Measurements from ENCODE around the gene UFC1. TPM values are rescaled to one million over a fixed set of nuclear protein-coding genes. Genes with fewer than 3 reads are reported as not detected.

UFC1 gene
- polyA plus RNA-seq, 6 donors from 2014 or later, result 119 to 151 (median 133) TPM

DNA sequence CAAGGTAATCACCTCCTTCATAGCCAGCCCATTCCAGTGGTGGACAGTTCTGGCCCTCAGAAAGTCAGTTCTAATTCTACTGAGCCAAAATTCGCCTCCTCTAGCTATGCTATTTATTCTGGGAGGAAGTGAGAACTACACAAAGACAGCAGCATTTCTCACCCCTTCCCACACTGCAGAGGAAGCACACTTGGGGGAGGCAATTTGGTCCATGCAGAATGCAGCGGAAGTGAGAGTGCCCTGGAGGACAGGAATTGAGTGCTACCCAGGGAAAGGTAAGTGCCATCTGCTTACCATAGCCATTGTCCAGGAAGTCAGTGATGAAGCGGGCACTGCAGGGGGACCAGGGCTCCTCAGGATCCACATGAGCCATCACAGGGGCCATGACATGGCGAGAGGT lies 41.4 kb downstream of the UFC1 start:
- Mint-ChIP-seq H3K4me1 (peaks cover 34 to 48% (median 42%) of the 10 kb centered on the region in 3 donors), H3K4me3 (peak overlapping the region in 6 of 8 donors; percentile 21 to 90 (median 80)), H3K27ac (peak overlapping the region; percentile 9 to 93 (median 64)), H3K27me3 (peaks cover 0 to 8% (median 0%) of the 10 kb centered on the region in 3 donors), H3K36me3 (no peaks in the 10 kb centered on the region), H3K9me3 (no peaks in the 10 kb centered on the region)
- ATAC-seq (ENCODE audit: low read depth in 2 of 2) (peak; percentile 78 to 79), DNase-seq (peak; percentile 41)

DNA sequence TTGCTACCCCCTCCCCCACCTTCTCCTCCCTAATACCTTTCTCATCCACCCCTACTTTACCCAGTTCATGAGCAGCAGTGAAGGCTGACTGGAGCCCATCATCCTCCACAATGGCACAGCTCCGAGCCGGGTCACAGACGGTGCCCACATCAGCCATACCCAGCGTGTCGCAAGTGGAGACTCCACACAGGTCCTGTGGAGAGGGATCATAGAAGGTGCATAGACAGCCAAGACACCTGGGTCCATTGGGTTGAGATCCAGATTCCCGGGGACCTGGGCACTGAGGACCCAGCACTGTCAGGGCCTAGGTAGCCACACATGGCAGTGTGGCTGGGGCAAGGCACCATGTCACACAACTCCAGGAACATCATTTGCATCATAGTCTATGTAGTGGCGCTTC lies 42.3 kb downstream of the UFC1 start:
- H3K27ac Mint-ChIP-seq, result peak overlapping the region in 3 of 6 donors; percentile 9 to 54 (median 47)
- peaks cover 0 to 8% (median 0%) of the 10 kb centered on the region in 3 donors for H3K27me3 Mint-ChIP-seq
- peaks cover 39 to 46% (median 46%) of the 10 kb centered on the region in 3 donors for H3K4me1 Mint-ChIP-seq
- ATAC-seq (ENCODE audit: low read depth in 2 of 2) (no peak), DNase-seq (no peak)
- H3K9me3 Mint-ChIP-seq, result no peaks in the 10 kb centered on the region
- no peaks in the 10 kb centered on the region for H3K36me3 Mint-ChIP-seq
- no peak overlapping the region for H3K4me3 Mint-ChIP-seq

DNA sequence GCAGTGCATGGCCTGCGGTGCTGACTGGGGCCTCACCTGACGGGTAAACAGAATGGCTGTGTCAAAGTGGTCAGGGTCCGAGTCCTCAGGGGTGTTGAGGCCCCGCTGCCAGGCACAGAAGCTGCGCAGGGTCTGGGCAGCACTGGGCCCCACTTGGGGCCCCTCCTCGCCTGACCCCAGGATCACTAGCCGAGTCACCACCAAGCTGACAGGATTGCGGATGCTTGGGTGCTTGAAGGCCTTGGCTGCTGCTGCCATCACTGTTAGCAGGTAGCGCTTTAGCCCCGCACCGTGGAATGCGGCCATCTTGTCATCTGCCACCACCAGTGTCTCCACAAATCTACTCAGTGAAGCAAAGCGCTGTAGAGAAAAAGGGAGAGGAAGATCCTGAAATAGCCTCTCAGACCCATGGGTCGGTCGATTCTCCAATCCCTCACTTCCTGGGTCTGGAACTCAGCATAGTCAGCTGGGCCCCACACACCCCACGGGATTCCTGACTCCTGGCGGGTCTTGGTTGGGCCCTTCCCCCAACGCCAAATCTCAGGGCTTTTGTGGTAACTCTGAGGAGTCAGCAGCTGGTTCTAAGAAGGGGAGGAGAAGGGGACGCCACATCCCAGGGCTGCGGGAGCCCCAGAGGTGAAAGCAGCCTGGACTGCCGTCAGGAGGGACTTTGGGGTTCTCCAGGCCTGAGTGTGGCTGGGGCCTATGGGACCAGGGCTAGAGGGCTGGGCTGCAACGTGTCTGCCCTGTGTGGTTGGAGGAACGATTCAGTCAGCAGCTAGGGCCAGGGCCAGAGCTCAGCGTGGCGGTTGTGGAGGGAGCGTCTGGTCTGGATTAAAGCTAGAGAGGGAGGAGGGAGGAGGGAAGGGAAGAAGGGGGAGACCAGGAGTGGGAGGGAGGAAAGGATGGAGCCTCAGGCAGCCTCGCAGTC lies 43.0 kb downstream of the UFC1 start:
- no peaks in the 10 kb centered on the region for H3K9me3 Mint-ChIP-seq
- no peaks in the 10 kb centered on the region for H3K36me3 Mint-ChIP-seq
- peak overlapping the region in 2 of 6 donors; percentile 36 to 38 for H3K27ac Mint-ChIP-seq
- H3K4me1 Mint-ChIP-seq, result peaks cover 44 to 48% (median 44%) of the 10 kb centered on the region in 3 donors
- H3K4me3 Mint-ChIP-seq, result no peak overlapping the region
- no peak for DNase-seq
- peaks cover 0 to 8% (median 0%) of the 10 kb centered on the region in 3 donors for H3K27me3 Mint-ChIP-seq
- ATAC-seq (ENCODE audit: low read depth in 2 of 2), result no peak

DNA sequence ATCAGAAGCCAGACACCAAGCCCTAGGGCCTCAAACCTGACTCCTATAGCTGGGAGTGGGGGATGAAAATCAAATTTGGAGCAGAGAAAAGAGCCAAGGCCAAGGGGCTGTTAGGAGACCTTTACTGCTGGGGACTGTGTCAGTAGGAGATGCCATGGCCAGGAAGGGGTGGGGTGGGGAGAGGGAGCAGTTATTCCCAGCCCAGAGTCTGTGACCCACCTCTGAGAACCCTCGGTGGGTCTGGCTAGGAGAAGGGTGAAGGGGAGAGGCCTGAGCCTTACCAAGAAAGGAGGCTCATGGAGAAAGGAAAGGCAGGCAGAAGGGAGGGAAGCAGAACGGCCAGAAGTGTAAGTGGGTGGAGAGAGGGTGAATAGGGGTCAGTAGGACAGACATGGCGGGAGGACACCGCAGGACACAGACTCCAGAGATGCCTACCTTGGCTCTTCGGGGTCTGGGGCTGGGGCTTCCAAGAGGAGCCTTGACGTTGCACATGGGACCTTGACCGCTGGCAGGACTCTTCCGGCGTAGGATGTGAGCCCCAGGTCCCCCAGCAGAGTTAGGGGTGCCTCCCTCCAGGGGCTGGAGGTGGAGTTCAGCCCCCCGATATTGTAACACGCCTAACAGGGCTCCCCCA lies 43.9 kb downstream of the UFC1 start:
- peak overlapping the region in 1 of 8 donors; percentile 43 for H3K4me3 Mint-ChIP-seq
- ATAC-seq (ENCODE audit: low read depth in 2 of 2) (no peak), DNase-seq (no peak)
- peaks cover 0 to 8% (median 0%) of the 10 kb centered on the region in 3 donors for H3K27me3 Mint-ChIP-seq
- no peaks in the 10 kb centered on the region for H3K9me3 Mint-ChIP-seq
- H3K4me1 Mint-ChIP-seq, result peaks cover 35 to 48% (median 39%) of the 10 kb centered on the region in 3 donors
- H3K27ac Mint-ChIP-seq, result peak overlapping the region in 2 of 6 donors; percentile 19 to 36
- H3K36me3 Mint-ChIP-seq, result no peaks in the 10 kb centered on the region

DNA sequence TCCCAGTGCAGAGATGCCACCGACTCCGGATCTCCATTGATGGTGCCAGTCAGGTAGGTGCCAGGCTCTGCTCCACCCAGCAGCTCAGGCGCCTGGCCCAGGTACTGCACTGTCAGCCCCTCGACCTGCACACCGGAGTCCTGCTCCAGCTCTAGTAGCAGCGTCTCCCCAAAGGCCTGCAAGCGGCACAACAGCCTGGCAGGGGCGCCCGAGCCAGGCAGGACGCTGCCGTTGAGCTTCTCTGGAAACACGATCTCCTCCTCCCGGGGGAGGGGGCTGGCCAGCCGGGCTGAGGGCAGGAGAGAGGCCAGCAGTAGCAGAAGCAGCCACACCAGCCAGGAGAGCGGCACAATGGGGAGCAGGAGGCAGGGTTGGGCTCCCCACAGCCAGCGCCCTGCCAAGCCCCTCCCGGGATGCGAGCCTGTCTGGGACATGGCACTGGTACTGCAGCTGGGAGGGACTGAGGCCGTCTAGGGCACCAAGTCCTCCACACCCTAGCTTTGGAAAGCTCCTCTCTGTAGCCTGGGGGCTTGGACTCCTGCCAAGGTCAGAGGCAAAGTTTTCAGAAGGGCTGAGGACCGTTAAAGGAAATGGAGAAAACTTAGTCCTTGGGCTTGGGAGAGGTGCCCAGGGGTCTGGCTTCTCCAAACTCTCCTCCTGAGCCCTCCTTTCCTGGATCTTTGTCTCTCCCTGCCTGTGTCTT lies 44.6 kb downstream of the UFC1 start:
- DNase-seq (no peak), ATAC-seq (ENCODE audit: low read depth in 2 of 2) (no peak)
- peaks cover 30 to 51% (median 35%) of the 10 kb centered on the region in 3 donors for H3K4me1 Mint-ChIP-seq
- H3K4me3 Mint-ChIP-seq, result peak overlapping the region in 1 of 8 donors; percentile 59
- H3K36me3 Mint-ChIP-seq, result no peaks in the 10 kb centered on the region
- H3K27me3 Mint-ChIP-seq, result peaks cover 0 to 8% (median 0%) of the 10 kb centered on the region in 3 donors
- no peaks in the 10 kb centered on the region for H3K9me3 Mint-ChIP-seq
- H3K27ac Mint-ChIP-seq, result no peak overlapping the region

DNA sequence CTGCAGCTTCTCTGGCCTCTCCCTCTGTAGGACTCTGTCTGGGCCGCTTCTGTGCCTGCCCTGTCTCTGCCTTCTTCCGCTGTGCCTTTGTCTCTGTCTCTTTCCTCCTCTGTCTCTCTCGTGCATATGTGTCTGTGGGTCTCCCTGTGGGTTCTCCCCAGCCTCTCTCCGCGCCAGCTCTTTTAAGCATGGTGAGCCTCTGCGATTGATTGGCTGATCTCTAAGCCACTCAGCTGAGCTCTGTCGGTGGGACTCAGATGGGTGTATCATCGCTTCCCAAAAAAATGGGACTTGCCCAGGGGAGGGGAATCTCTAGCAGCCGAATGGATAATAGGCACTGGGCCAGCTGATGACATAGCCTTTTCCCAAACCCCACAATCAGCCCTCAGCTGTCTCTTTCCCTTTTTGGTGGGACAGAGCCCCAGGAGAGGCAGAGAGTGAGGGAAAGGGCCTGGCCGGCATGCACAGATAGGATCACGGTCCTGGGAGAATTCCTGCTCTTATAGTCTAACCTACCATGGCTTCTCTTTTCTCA lies 45.2 kb downstream of the UFC1 start, which contains the start of gene ADAMTS4:
Gene ADAMTS4, minus strand, starts transcription at position 158 of the 535 bp plus-strand sequence. CDS start 427 bp downstream, outside the sequence.
- peak within 1 kb of the TSS in 2 of 6 donors; percentile 8 to 47 for H3K27ac Mint-ChIP-seq

DNA sequence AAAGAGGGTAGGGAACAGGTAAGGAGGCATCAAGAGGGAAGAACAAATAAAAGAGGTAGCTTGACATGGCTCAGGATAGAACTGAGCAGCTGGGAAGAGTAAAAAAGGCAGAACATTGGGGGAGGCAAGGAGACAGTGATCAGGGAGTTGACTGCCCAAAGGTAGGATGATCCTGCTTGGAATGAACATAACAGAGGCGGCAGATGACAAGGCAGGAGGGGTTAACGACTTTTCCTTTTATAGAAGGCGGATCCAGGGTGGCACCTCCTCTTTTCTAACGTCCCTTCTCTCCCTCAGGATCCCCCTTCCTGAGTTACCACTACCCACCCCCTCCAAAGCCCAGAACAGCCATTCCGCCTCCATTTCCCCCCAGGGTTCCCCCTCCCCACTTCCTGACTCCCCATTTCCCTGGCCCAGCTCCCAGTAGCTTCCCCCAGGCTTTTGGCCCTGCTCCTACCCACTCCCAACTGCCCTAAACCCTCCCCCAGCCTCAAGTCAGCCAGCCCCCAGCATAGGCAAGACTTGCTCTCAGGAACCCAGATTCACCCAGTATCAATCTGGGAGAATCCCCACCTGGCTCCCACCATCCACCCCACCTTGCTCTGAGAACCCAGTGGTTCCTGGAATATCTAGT lies 45.8 kb downstream of the UFC1 start:
- H3K36me3 Mint-ChIP-seq, result peaks cover 9% of the 10 kb centered on the region in 2 donors
- H3K4me3 Mint-ChIP-seq, result peak overlapping the region in 3 of 8 donors; percentile 17 to 75 (median 20)
- peaks cover 35 to 59% (median 40%) of the 10 kb centered on the region in 3 donors for H3K4me1 Mint-ChIP-seq
- ATAC-seq (ENCODE audit: low read depth in 2 of 2), result no peak
- H3K27me3 Mint-ChIP-seq, result peaks cover 0 to 8% (median 0%) of the 10 kb centered on the region in 3 donors
- H3K27ac Mint-ChIP-seq, result peak overlapping the region in 2 of 6 donors; percentile 8 to 19
- H3K9me3 Mint-ChIP-seq, result no peaks in the 10 kb centered on the region
- DNase-seq, result no peak

More for the DNA sequence above, 45.2 kb downstream of the UFC1 start, which contains the start of gene ADAMTS4:
- Mint-ChIP-seq H3K27me3 (peaks cover 0 to 8% (median 0%) of the 10 kb centered on the region in 3 donors), H3K36me3 (peaks cover 2% of the 10 kb centered on the region in 2 donors), H3K4me1 (peaks cover 33 to 56% (median 35%) of the 10 kb centered on the region in 3 donors), H3K9me3 (no peaks in the 10 kb centered on the region), H3K4me3 (peak within 1 kb of the TSS in 4 of 8 donors; percentile 17 to 75 (median 40))
- no peak for DNase-seq
- ATAC-seq (ENCODE audit: low read depth in 2 of 2), result no peak

DNA sequence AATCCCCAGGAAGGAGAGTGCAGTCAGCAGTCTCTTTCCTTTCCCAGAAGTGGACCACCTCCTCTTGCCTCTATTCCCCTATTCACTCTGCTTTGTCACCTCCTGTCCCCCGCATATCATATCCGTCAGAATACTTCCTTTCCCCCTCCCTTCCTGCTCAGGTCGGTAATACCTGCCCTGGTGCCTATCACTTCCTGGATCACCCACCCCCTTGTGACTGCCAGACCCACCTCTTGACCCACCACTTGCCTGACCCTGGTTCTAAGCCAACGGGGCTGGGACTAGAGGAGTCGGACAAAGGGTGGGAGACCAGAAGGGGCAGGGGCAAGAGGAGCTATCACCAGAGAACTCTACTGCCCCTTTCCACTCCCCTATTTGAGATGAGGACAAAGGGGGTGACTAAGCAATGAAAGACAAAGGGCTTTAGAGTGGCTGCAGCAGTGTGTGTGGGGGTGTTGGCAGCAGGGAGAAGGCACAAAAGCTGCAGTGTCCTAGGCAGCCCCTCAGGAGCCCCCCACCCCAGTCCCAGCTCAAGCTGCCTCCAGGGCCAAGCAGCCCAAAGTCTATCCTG lies 46.7 kb downstream of the UFC1 start:
- H3K27ac Mint-ChIP-seq, result peak overlapping the region in 4 of 6 donors; percentile 56 to 93 (median 80)

DNA sequence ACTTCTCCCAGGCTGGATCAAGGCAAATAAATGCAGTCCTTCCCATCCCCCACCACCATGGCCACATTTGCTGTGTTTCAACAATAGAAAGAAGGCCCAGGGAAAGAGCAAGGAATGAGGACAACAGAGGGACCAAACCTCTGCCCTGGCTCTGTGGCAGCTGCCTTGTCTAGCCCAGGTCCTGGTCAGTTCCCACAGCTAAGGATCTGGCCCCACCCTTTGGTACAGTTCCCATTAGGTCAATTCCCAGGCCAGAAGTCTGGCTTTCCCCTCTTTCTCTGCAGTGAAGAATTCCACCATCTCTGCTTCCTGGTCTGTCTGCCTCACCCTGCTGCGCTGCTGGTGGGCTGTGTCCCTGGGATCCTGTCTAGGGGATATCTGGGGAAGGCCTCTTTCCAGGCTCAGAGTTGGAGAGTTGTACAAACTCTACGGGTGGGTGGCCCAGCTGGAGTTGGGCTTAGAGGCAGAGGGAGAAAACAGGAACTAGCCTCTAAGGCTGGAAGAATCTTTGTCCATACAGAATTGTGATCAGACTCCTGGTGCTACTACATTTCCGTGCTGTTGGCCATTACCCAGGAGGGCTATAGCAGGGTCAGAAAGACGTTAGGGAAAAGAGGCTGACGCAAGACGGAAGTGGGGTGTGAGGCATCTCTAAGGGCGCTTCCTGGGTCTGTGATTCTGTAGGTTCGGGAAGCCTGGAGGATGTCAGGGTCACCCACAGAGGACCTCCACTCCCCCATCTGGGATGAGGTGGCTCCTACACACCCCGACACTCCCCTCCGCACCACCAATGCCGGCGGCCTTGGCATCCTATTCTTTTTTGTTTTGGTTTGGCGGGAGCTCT lies 47.4 kb downstream of the UFC1 start:
- peaks cover 26 to 49% (median 28%) of the 10 kb centered on the region in 3 donors for H3K4me1 Mint-ChIP-seq
- H3K9me3 Mint-ChIP-seq, result no peaks in the 10 kb centered on the region
- H3K27ac Mint-ChIP-seq, result peak overlapping the region; percentile 93 to 98 (median 96)
- H3K27me3 Mint-ChIP-seq, result peaks cover 0 to 8% (median 0%) of the 10 kb centered on the region in 3 donors
- no peak for ATAC-seq (ENCODE audit: low read depth in 2 of 2)
- peak overlapping the region; percentile 89 to 99 (median 96) for H3K4me3 Mint-ChIP-seq
- peaks cover 13 to 15% of the 10 kb centered on the region in 2 donors for H3K36me3 Mint-ChIP-seq
- no peak for DNase-seq

More for the DNA sequence above, 46.7 kb downstream of the UFC1 start:
- peaks cover 31 to 53% (median 32%) of the 10 kb centered on the region in 3 donors for H3K4me1 Mint-ChIP-seq
- H3K27me3 Mint-ChIP-seq, result peaks cover 0 to 8% (median 0%) of the 10 kb centered on the region in 3 donors
- DNase-seq, result no peak
- no peaks in the 10 kb centered on the region for H3K9me3 Mint-ChIP-seq
- ATAC-seq (ENCODE audit: low read depth in 2 of 2), result no peak
- H3K36me3 Mint-ChIP-seq, result peaks cover 9 to 10% of the 10 kb centered on the region in 2 donors
- peak overlapping the region in 4 of 8 donors; percentile 21 to 73 (median 36) for H3K4me3 Mint-ChIP-seq

DNA sequence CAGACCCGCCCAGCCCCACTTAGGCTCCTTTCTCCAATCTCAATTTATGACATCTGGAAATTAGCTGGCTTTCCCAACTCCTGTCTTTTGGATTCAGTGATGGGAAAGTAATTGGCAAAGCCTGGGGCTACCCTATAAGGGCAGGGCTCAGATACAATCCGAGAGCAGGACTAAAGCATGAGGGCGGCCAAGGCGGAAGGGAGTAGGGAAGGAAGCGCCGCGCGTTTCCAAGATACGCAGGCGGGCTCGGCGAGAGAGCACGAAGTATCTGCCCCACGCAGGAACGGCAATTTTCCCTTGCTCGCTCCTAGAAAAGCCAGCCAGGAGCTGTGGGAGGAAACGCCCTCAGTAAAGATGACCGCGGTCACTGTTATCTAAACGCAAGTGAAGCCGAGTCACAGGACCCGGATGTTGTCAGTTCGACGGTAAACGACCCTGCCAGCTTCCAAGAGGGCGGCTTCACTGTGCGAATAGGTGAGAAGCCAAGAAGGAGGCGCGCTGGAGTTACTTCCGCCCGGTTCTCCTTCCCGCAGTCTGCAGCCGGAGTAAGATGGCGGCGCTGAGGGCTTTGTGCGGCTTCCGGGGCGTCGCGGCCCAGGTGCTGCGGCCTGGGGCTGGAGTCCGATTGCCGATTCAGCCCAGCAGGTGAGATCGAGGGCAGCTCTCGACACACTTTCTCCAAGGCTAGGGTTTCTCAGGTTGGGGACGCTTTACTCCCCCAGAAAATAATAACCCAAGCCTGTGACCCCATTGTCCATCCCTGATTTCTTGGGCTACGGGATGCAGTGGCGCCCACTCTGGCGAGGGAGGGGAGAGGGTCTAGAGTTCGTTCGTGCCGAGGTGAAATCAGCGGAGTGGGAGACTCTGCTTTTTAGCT lies 48.3 kb downstream of the UFC1 start, which contains the start of gene NDUFS2:
Gene NDUFS2, plus strand, starts transcription at position 532 of the 877 bp plus-strand sequence. Its CDS starts 19 bp downstream, at position 551.
- Mint-ChIP-seq H3K9me3 (no peaks in the 10 kb centered on the region), H3K4me3 (peak within 1 kb of the TSS; percentile 89 to 99 (median 96)), H3K27ac (peak within 1 kb of the TSS; percentile 93 to 98 (median 96)), H3K27me3 (peaks cover 0 to 8% (median 0%) of the 10 kb centered on the region in 3 donors), H3K36me3 (peaks cover 17 to 20% of the 10 kb centered on the region in 2 donors), H3K4me1 (peaks cover 29 to 50% (median 31%) of the 10 kb centered on the region in 3 donors)
- ATAC-seq (ENCODE audit: low read depth in 2 of 2) (peak; percentile 98 to 99), DNase-seq (peak; percentile 93)
